ENCODE data around the gene NIM1K. TPM values are rescaled to one million over a fixed set of nuclear protein-coding genes. Genes with fewer than 3 reads are reported as not detected.

NIM1K gene
- total and polyA plus RNA-seq, 10 of the 15 experiments (the other 5 are each of a cell fraction or from before 2014, with no cell fraction given): 0.27 to 1.7 (median 0.66) TPM

GRCh38 chr5:43256261-43256966 is 64.4 kb downstream of the NIM1K start:
- Histone ChIP-seq H3K27ac (ENCODE audit: control insufficient read depth, insufficient read depth) (no peak overlapping the region), H3K9me3 (replicated peaks; ENCODE audit: control insufficient read depth, insufficient read depth, low read length) (no peaks in the 10 kb centered on the region), H3K4me3 (no peak overlapping the region), H4K20me1 (ENCODE audit: control insufficient read depth, insufficient read depth) (no peaks in the 10 kb centered on the region), H3K36me3 (ENCODE audit: control insufficient read depth in 2 of 2, insufficient read depth in 2 of 2, low read length in 1 of 2) (no peaks in the 10 kb centered on the region), H3K9ac (ENCODE audit: control insufficient read depth, insufficient read depth, low read length) (no peak overlapping the region), H3K4me1 (ENCODE audit: control insufficient read depth, insufficient read depth, low read length) (no peaks in the 10 kb centered on the region), H3K79me2 (ENCODE audit: control insufficient read depth, insufficient read depth, low read length) (no peaks in the 10 kb centered on the region), H3K4me2 (ENCODE audit: control insufficient read depth, insufficient read depth) (no peak overlapping the region), H3K27me3 (replicated peaks in 1 of 2; ENCODE audit: control insufficient read depth in 2 of 2, insufficient read depth in 2 of 2, low read length in 1 of 2) (no peaks in the 10 kb centered on the region), H2AFZ (ENCODE audit: control insufficient read depth, low read depth, low read length) (no peak overlapping the region)
- in situ Hi-C loops (cut with MboI): no loop called here
- RAD21 ChIA-PET (ENCODE audit: unreplicated experiment): no interaction called here
- SMC1A ChIA-PET (ENCODE audit: uncharacterized antibody, unreplicated experiment): interaction anchor here (2.2 kb wide), 1 partner anchor 8 kb away, joined by 5 read pairs; no protein-coding TSS in a partner anchor
- no TSS peak for BruUV-seq (replicated peaks)
- CTCF ChIA-PET: no interaction called here
- FAIRE-seq (no peak), ATAC-seq (peak; percentile 72), DNase-seq (ENCODE audit: low read depth, low spot score) (no peak)
- POLR2A ChIA-PET: no interaction called here
- intact Hi-C loops (cut with micrococcal nuclease; ENCODE audit: unreplicated experiment): no loop called here
- WGBS (ENCODE audit: insufficient coverage, insufficient replicate concordance, low lambda C conversion rate, missing lambda C conversion rate): 20% methylated on average over 2 of the region's 2 CpGs
- TF ChIP-seq KAT2A (conservative IDR thresholded peaks at IDR 0.05; ENCODE audit: control insufficient read depth, low read depth, low read length) (no peak), IRF3 (IDR thresholded peaks at IDR 0.05) (no peak), SUZ12 (IDR thresholded peaks at IDR 0.05; ENCODE audit: unreplicated experiment) (no peak), SREBF2 (IDR thresholded peaks at IDR 0.05; ENCODE audit: low read length) (no peak), ASH2L (IDR thresholded peaks at IDR 0.05; ENCODE audit: borderline replicate concordance, low read depth) (no peak), POLR2AphosphoS2 (IDR thresholded peaks at IDR 0.05; ENCODE audit: low read depth, low read length) (no peak), SPI1 (IDR thresholded peaks at IDR 0.05; ENCODE audit: borderline replicate concordance, insufficient read depth, low read depth, low read length) (peak; percentile 83)
